GM23248 (cell line): ENCODE data around the gene VSX1. TPM values are rescaled to one million over a fixed set of nuclear protein-coding genes. Genes with fewer than 3 reads are reported as not detected.

ENCODE experiments used
- DNase-seq: peaks from one replicate; pipeline ENCODE4 v3.0.0-alpha.2; 2015
- H2AFZ ChIP-seq: fragments of 200-600 bp; sonication (generic); 2 replicates; pipeline ENCODE4 v1.6.1; 2016; ENCODE audit warnings: antibody characterized with exemption
- H3F3A ChIP-seq: fragments of 200-600 bp; sonication (generic); 2 replicates; pipeline ENCODE4 v1.6.1; 2016; ENCODE audit warnings: mild to moderate bottlenecking, antibody characterized with exemption, mixed run types; ENCODE audit not compliant: insufficient read depth
- H3K27ac ChIP-seq: fragments of 200-600 bp; sonication (generic); 2 replicates; pipeline ENCODE4 v1.5.1; 2016; ENCODE audit warnings: mild to moderate bottlenecking
- H3K27me3 ChIP-seq: fragments of 200-600 bp; sonication (generic); replicated peaks from 2 replicates; pipeline ENCODE4 v1.6.1; 2016; ENCODE audit warnings: mild to moderate bottlenecking; ENCODE audit not compliant: insufficient read depth
- H3K36me3 ChIP-seq: fragments of 200-600 bp; sonication (generic); 2 replicates; pipeline ENCODE4 v1.6.1; 2016; ENCODE audit warnings: low read depth, mild to moderate bottlenecking
- H3K4me1 ChIP-seq: fragments of 200-600 bp; sonication (generic); 2 replicates; pipeline ENCODE4 v1.6.1; 2016; ENCODE audit warnings: mild to moderate bottlenecking; ENCODE audit not compliant: insufficient read depth
- H3K4me2 ChIP-seq: fragments of 200-600 bp; sonication (generic); one replicate; pipeline ENCODE4 v1.6.1; 2016; ENCODE audit warnings: mild to moderate bottlenecking; ENCODE audit not compliant: unreplicated experiment
- H3K4me3 ChIP-seq: fragments of 200-600 bp; sonication (generic); 2 replicates; pipeline ENCODE4 v1.5.1; 2016; ENCODE audit warnings: mild to moderate bottlenecking
- H3K79me2 ChIP-seq: fragments of 200-600 bp; sonication (generic); 2 replicates; pipeline ENCODE4 v1.6.1; 2016; ENCODE audit warnings: mild to moderate bottlenecking; ENCODE audit not compliant: insufficient read depth
- H3K9ac ChIP-seq: fragments of 200-600 bp; sonication (generic); 2 replicates; pipeline ENCODE4 v1.6.1; 2016; ENCODE audit warnings: mild to moderate bottlenecking
- H3K9me2 ChIP-seq: fragments of 200-600 bp; sonication (generic); 2 replicates; pipeline ENCODE4 v1.6.1; 2016; ENCODE audit warnings: mixed run types, mild to moderate bottlenecking, moderate library complexity; ENCODE audit not compliant: insufficient read depth
- H3K9me3 ChIP-seq: fragments of 200-600 bp; sonication (generic); one replicate; pipeline ENCODE4 v1.6.1; 2017; ENCODE audit warnings: low read depth
- H4K20me1 ChIP-seq: fragments of 200-600 bp; sonication (generic); 2 replicates; pipeline ENCODE4 v1.6.0; 2016; ENCODE audit not compliant: insufficient read depth
- EZH2 ChIP-seq: fragments of 200-600 bp; sonication (generic); IDR thresholded peaks from 2 replicates; pipeline ENCODE4 v1.6.1; 2018; ENCODE audit warnings: antibody characterized with exemption, mild to moderate bottlenecking; ENCODE audit not compliant: insufficient read depth, poor library complexity, severe bottlenecking
- EZH2phosphoT487 ChIP-seq: fragments of 200-600 bp; sonication (generic); IDR thresholded peaks from 2 replicates; pipeline ENCODE4 v1.6.1; 2018; ENCODE audit warnings: antibody characterized with exemption, moderate library complexity, mild to moderate bottlenecking, low read depth; ENCODE audit not compliant: insufficient read depth
- WGBS, 2 experiments: methylation state at CpG; one replicate each; pipeline ENCODE4 v1.1.6; 2015 to 2017; ENCODE audit warnings: low lambda C conversion rate in 2 of 2, low coverage in 1 of 2; ENCODE audit errors: missing lambda C conversion rate in 2 of 2; 5-methylcytosine and 5-hydroxymethylcytosine counted together
- in situ Hi-C: fragments of 300-500 bp; cut with MboI; formaldehyde crosslinking; loops from 2 replicates; pipeline ENCODE4 v1.15.0; 2020
- polyA plus RNA-seq: library from polyadenylated mRNA; unstranded; fragments of >200 nt; fragmentation: Nextera tagmentation; extraction: Ambion mirVana; gene quantifications from 2 replicates; pipeline ENCODE4 v1.2.1, GENCODE V29; 2016
- total RNA-seq: library from RNA; depleted of rRNA; stranded (reverse); fragments of >200 nt; shearing (Covaris generic); gene quantifications from 2 replicates; pipeline ENCODE4 v1.2.3, GENCODE V29; 2014

The VSX1 gene
- total and polyA plus RNA-seq, 2 experiments from 2014 or later: not detected

DNA sequence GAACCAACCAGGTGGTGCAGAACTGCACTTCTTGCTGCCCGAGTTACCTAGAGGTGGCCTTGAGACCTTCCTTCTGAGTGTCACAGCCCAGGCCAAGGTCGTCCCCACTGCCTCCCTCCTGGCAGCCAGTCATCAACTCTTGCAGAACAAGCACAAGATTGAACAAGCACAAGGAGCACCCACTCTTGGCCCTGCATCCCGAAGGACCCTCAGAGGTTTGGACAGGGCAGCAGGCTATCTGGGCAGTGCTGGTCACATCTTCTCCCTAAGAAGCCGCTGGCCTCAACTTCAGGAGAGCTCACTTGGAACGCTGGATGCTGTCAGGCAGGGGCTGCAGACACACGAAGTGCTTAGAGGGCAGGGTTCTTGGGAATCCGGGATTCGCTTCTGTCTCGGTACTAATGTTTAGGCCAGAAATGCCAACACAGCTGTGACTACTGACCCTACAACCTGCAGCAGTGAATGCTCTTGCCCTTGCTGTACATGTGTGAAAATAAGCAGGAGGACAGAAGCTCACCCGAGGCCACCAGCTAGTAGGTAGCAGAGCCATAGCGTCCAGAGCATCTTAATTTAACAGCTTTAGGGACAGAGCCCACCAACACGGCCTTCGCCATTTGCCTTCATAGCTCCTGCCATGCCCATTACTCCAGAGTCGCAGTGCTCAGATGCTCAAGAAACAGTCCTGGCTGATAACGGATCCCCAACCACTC lies 20.0 kb downstream of the VSX1 start:
- TF ChIP-seq EZH2: no peak
- no peaks in the 10 kb centered on the region for H3K9me2 ChIP-seq
- H3K9me3 ChIP-seq: no peaks in the 10 kb centered on the region
- no peaks in the 10 kb centered on the region for H3F3A ChIP-seq
- H3K79me2 ChIP-seq: no peaks in the 10 kb centered on the region
- in situ Hi-C loops: loop anchor here (5.0 to 10.0 kb wide), 3 partner anchors 65 to 343 kb away; partner anchors contain the start of gene GINS1
- H2AFZ ChIP-seq: no peak overlapping the region
- H3K27me3 ChIP-seq: peaks cover 31% of the 10 kb centered on the region
- no peak overlapping the region for H3K4me3 ChIP-seq
- DNase-seq: no peak
- no peak overlapping the region for H3K27ac ChIP-seq
- no peaks in the 10 kb centered on the region for H4K20me1 ChIP-seq
- WGBS, 2 experiments: 62 to 64% methylated on average over 15 of the region's 15 CpGs
- H3K4me1 ChIP-seq: peaks cover 4% of the 10 kb centered on the region; the same call in 1 of the 2 replicates
- H3K9ac ChIP-seq: no peak overlapping the region
- H3K36me3 ChIP-seq: no peaks in the 10 kb centered on the region
- H3K4me2 ChIP-seq: no peak overlapping the region

DNA sequence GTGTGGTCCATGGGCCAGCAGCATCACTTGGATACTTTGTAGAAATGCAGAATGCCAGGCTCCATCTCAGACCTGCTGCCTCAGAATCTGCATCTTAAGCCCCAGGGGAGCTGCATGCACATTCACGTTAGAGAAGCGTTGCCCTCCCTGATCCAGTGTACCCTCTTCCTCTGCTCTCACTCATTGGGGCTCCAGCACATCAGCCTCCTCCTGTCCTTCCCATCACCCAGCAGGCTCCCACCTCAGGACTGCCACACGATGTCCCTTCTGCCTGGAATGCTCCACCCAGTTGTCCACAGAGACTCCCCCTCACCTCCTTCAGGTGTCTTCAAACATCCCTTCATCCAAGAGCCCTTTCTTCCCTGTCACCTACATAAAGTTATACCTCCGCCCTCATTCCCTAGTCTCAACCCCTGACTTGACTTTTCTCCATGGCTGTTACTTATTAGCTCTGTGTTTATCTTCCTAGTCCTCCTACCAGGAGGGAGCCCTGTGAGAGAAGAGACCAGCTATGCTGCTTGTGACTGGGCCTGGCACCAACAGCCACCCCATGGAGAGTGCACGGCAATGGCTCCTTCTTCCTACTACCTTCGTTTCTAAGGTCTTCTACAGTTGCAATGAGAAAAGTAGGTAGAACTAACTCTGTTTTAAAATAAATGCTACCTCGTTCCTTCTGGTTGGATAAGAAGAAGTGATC lies 20.7 kb downstream of the VSX1 start:
- in situ Hi-C loops: loop anchor here (5.0 to 10.0 kb wide), 3 partner anchors 64 to 344 kb away; partner anchors contain the start of gene GINS1
- peaks cover 28% of the 10 kb centered on the region for H3K27me3 ChIP-seq

DNA sequence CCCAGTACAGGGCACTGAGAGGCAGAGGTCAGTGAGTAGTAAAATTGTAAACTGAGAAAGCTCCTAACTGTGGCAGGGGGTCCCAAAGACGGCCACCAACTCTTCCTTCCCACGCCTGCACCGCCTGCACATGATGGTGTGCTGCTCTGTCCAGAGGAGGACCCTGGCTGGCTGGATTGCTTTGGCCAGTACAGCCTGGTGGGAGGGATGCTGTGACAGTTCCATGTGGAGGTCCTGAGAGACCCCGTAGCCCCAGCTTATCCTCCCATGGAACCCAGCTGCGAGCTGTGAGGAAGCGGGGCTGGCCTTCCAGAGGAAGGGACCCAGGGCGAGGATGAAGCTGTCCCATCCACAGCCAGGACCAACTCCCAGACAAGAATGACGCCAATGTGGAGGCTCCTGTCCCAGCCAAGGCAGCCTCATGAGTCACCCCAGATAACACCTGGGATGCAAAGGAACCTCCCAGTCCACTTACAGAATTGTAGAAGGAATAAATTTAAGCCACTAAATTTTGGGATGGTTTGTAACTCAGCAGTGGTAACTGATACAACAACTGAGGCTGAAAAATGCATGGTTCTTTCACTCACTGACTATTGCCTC lies 22.0 kb downstream of the VSX1 start:
- H2AFZ ChIP-seq: no peak overlapping the region
- DNase-seq: no peak
- no peak overlapping the region for H3K27ac ChIP-seq
- no peak overlapping the region for H3K9ac ChIP-seq
- in situ Hi-C loops: loop anchor here (5.0 to 10.0 kb wide), 3 partner anchors 63 to 345 kb away; partner anchors contain the start of gene GINS1
- H3F3A ChIP-seq: 0 out of 2 replicates have a peak, but pooled peaks cover 5% of the 10 kb centered on the region
- no peak for TF ChIP-seq EZH2phosphoT487
- no peak for TF ChIP-seq EZH2
- H4K20me1 ChIP-seq: no peaks in the 10 kb centered on the region
- H3K9me3 ChIP-seq: no peaks in the 10 kb centered on the region
- no peak overlapping the region for H3K4me2 ChIP-seq
- peaks cover 12% of the 10 kb centered on the region for H3K4me1 ChIP-seq
- peaks cover 19% of the 10 kb centered on the region for H3K27me3 ChIP-seq
- no peak overlapping the region for H3K4me3 ChIP-seq
- H3K9me2 ChIP-seq: no peaks in the 10 kb centered on the region
- H3K79me2 ChIP-seq: no peaks in the 10 kb centered on the region
- 91 to 93% methylated on average over 8 of the region's 8 CpGs for WGBS, 2 experiments
- no peaks in the 10 kb centered on the region for H3K36me3 ChIP-seq

More for the DNA sequence above, 20.7 kb downstream of the VSX1 start:
- Histone ChIP-seq H3K9ac (no peak overlapping the region), H2AFZ (no peak overlapping the region), H3K79me2 (no peaks in the 10 kb centered on the region), H3K4me1 (peaks cover 11% of the 10 kb centered on the region; the same call in 1 of the 2 replicates), H3K27ac (no peak overlapping the region), H3F3A (no peaks in the 10 kb centered on the region), H3K4me2 (no peak overlapping the region), H4K20me1 (no peaks in the 10 kb centered on the region), H3K9me3 (no peaks in the 10 kb centered on the region), H3K9me2 (no peaks in the 10 kb centered on the region), H3K36me3 (no peaks in the 10 kb centered on the region), H3K4me3 (no peak overlapping the region)
- no peak for TF ChIP-seq EZH2
- TF ChIP-seq EZH2phosphoT487: no peak
- 64 to 72% methylated on average over 7 of the region's 7 CpGs for WGBS, 2 experiments
- DNase-seq: no peak
